HEK293 (cell line): ENCODE data around the gene FAM234A.

Experiments used
- TF ChIP-seq, protein P1 (sequence below): fragments of 450-650 bp; formaldehyde crosslinking; IDR thresholded peaks from 2 replicates; pipeline ENCODE4 v1.5.1; 2016; ENCODE audit warnings: missing biosample characterization, missing genetic modification characterization
- TF ChIP-seq, protein P2 (sequence below): fragments of 450-650 bp; formaldehyde crosslinking; IDR thresholded peaks from 2 replicates; pipeline ENCODE4 v1.5.1; 2016; ENCODE audit warnings: missing biosample characterization, missing genetic modification characterization, low read depth

DNA sequence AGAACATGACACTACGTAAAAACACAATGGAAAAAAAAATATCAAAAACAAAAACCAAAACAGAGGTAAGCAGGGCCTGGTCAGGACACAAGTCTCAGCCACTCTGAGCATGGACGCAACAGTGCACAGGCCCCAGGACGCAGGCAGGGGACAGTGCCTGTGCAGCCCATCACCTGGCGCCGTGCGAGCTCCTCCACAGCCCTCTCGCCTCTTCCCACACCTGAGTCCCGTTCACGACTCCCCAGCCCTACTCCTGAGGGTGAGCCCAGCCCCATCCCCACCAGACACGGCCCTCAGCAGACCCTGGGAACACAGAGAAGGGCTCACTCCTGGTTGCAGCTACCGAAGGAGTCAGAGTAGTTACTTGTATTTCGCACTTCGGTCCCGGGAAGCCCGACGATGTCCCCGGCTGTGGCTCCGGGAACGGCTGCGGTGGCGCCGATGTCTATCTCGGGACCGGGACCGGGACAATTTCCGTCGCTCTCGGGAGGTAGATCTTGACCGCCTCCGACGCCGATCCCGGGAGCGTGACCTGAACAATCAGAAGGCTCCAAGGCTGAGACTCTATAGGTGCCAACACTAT, 44.9 kb upstream of the FAM234A start:
- TF ChIP-seq, protein P1, sequence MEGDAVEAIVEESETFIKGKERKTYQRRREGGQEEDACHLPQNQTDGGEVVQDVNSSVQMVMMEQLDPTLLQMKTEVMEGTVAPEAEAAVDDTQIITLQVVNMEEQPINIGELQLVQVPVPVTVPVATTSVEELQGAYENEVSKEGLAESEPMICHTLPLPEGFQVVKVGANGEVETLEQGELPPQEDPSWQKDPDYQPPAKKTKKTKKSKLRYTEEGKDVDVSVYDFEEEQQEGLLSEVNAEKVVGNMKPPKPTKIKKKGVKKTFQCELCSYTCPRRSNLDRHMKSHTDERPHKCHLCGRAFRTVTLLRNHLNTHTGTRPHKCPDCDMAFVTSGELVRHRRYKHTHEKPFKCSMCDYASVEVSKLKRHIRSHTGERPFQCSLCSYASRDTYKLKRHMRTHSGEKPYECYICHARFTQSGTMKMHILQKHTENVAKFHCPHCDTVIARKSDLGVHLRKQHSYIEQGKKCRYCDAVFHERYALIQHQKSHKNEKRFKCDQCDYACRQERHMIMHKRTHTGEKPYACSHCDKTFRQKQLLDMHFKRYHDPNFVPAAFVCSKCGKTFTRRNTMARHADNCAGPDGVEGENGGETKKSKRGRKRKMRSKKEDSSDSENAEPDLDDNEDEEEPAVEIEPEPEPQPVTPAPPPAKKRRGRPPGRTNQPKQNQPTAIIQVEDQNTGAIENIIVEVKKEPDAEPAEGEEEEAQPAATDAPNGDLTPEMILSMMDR (tag by site-specific recombination): no peak
- TF ChIP-seq, protein P2, sequence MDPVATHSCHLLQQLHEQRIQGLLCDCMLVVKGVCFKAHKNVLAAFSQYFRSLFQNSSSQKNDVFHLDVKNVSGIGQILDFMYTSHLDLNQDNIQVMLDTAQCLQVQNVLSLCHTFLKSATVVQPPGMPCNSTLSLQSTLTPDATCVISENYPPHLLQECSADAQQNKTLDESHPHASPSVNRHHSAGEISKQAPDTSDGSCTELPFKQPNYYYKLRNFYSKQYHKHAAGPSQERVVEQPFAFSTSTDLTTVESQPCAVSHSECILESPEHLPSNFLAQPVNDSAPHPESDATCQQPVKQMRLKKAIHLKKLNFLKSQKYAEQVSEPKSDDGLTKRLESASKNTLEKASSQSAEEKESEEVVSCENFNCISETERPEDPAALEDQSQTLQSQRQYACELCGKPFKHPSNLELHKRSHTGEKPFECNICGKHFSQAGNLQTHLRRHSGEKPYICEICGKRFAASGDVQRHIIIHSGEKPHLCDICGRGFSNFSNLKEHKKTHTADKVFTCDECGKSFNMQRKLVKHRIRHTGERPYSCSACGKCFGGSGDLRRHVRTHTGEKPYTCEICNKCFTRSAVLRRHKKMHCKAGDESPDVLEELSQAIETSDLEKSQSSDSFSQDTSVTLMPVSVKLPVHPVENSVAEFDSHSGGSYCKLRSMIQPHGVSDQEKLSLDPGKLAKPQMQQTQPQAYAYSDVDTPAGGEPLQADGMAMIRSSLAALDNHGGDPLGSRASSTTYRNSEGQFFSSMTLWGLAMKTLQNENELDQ: no peak
